DND-41 (cell line): ENCODE results near the gene LGR6.
A peak's percentile ranks its signal among the peaks of the same experiment; 100 is the strongest.

ENCODE experiments used
- ATAC-seq: fragments of 200-7000 bp; cut with Tn5 transposase; 3 replicates; pipeline ENCODE4 v1.9.1; 2021; ENCODE audit warnings: low read depth; ENCODE audit not compliant: insufficient read depth
- DNase-seq: peaks from one replicate; pipeline ENCODE4 v3.0.0-alpha.2; 2020
- H2AFZ ChIP-seq: 2 replicates; pipeline ENCODE4 v1.6.0; 2012; ENCODE audit warnings: low read depth, low read length
- H3K27ac ChIP-seq: 2 replicates; pipeline ENCODE4 v1.5.1; 2012; ENCODE audit warnings: low read length, inconsistent platforms
- H3K27me3 ChIP-seq: fragments of 200-600 bp; sonication (generic); 2 replicates; pipeline ENCODE4 v1.6.0; 2012; ENCODE audit warnings: low read length, mild to moderate bottlenecking, inconsistent platforms; ENCODE audit not compliant: insufficient read depth, poor library complexity
- H3K36me3 ChIP-seq: 2 replicates; pipeline ENCODE4 v1.5.1; 2012; ENCODE audit warnings: low read length, inconsistent platforms; ENCODE audit not compliant: insufficient read depth
- H3K4me1 ChIP-seq: 2 replicates; pipeline ENCODE4 v1.5.1; 2012; ENCODE audit warnings: mild to moderate bottlenecking, low read length; ENCODE audit not compliant: insufficient read depth
- H3K4me2 ChIP-seq: 2 replicates; pipeline ENCODE4 v1.6.0; 2012; ENCODE audit warnings: mild to moderate bottlenecking, moderate library complexity, low read length, inconsistent platforms; ENCODE audit not compliant: insufficient read depth
- H3K4me3 ChIP-seq, 2 experiments: fragments of 200-600 bp in 1 of 2; shearing (Covaris generic) in 1 of 2; 2 replicates each; pipeline ENCODE4 v1.5.1; 2012 to 2016; ENCODE audit warnings: inconsistent platforms in 2 of 2, low read length in 2 of 2, mild to moderate bottlenecking in 2 of 2, low read depth in 1 of 2, moderate library complexity in 1 of 2
- H3K79me2 ChIP-seq: 2 replicates; pipeline ENCODE4 v1.6.0; 2012; ENCODE audit warnings: low read length, inconsistent platforms; ENCODE audit not compliant: insufficient read depth
- H3K9ac ChIP-seq: 2 replicates; pipeline ENCODE4 v1.6.0; 2012; ENCODE audit warnings: low read depth, mild to moderate bottlenecking, inconsistent platforms, low read length, moderate library complexity
- H3K9me3 ChIP-seq: 2 replicates; pipeline ENCODE4 v1.5.1; 2012; ENCODE audit warnings: low read length, moderate library complexity, mild to moderate bottlenecking, inconsistent platforms; ENCODE audit not compliant: insufficient read depth, severe bottlenecking
- H4K20me1 ChIP-seq: 2 replicates; pipeline ENCODE4 v1.6.0; 2012; ENCODE audit warnings: low read length; ENCODE audit not compliant: insufficient read depth
- CTCF ChIP-seq: IDR thresholded peaks from 2 replicates; pipeline ENCODE4 v1.5.1; 2012; ENCODE audit warnings: borderline replicate concordance, low read length, moderate library complexity, mild to moderate bottlenecking; ENCODE audit not compliant: poor library complexity, severe bottlenecking; ENCODE audit errors: extremely low read depth
- EZH2 ChIP-seq: IDR thresholded peaks from 3 replicates; pipeline ENCODE4 v1.6.1; 2012; ENCODE audit warnings: borderline replicate concordance, low read depth, mild to moderate bottlenecking, moderate library complexity, low read length, inconsistent platforms; ENCODE audit not compliant: severe bottlenecking

LGR6 gene

GRCh38 chr1:202202500-202203168 is 9.0 kb downstream of the LGR6 start:
- Histone ChIP-seq H3K9me3 (no peaks in the 10 kb centered on the region), H3K27me3 (peaks cover 3% of the 10 kb centered on the region), H3K4me3 (no peak overlapping the region), H4K20me1 (peaks cover 9% of the 10 kb centered on the region; the same call in 1 of the 2 replicates), H3K4me2 (no peak overlapping the region), H3K4me1 (no peaks in the 10 kb centered on the region), H2AFZ (no peak overlapping the region), H3K27ac (no peak overlapping the region), H3K36me3 (no peaks in the 10 kb centered on the region), H3K9ac (no peak overlapping the region), H3K79me2 (no peaks in the 10 kb centered on the region)
- ATAC-seq = no peak
- TF ChIP-seq EZH2 (no peak), CTCF (no peak)
- no peak for DNase-seq

- H3K27me3 ChIP-seq = peaks cover 2% of the 10 kb centered on the region
- no peak overlapping the region for H3K9ac ChIP-seq
- H4K20me1 ChIP-seq = peaks cover 9% of the 10 kb centered on the region; the same call in 1 of the 2 replicates
- H3K36me3 ChIP-seq = no peaks in the 10 kb centered on the region
- H3K4me1 ChIP-seq = no peaks in the 10 kb centered on the region
- no peak overlapping the region for H3K4me3 ChIP-seq
- H3K79me2 ChIP-seq = no peaks in the 10 kb centered on the region
- H3K4me2 ChIP-seq = no peak overlapping the region
- no peaks in the 10 kb centered on the region for H3K9me3 ChIP-seq
- TF ChIP-seq CTCF (no peak), EZH2 (no peak)
- H3K27ac ChIP-seq = no peak overlapping the region
- no peak for DNase-seq
- ATAC-seq = peak; percentile 42; the same call in 2 of the 3 replicates
- no peak overlapping the region for H2AFZ ChIP-seq
Measured at GRCh38 chr1:202203238-202204039, 9.8 kb downstream of the LGR6 start.

GRCh38 chr1:202204065-202204464 is 10.5 kb downstream of the LGR6 start:
- Histone ChIP-seq H3K36me3 (no peaks in the 10 kb centered on the region), H3K4me1 (no peaks in the 10 kb centered on the region), H2AFZ (no peak overlapping the region), H3K4me2 (no peak overlapping the region), H3K9ac (no peak overlapping the region), H3K4me3 (no peak overlapping the region), H3K79me2 (no peaks in the 10 kb centered on the region), H3K27ac (no peak overlapping the region), H3K9me3 (no peaks in the 10 kb centered on the region), H3K27me3 (no peaks in the 10 kb centered on the region), H4K20me1 (peaks cover 9% of the 10 kb centered on the region; the same call in 1 of the 2 replicates)
- DNase-seq (no peak), ATAC-seq (no peak)
- TF ChIP-seq EZH2 (no peak), CTCF (no peak)
